ENCODE measurements around the gene TGM6.

Gene TGM6

DNA sequence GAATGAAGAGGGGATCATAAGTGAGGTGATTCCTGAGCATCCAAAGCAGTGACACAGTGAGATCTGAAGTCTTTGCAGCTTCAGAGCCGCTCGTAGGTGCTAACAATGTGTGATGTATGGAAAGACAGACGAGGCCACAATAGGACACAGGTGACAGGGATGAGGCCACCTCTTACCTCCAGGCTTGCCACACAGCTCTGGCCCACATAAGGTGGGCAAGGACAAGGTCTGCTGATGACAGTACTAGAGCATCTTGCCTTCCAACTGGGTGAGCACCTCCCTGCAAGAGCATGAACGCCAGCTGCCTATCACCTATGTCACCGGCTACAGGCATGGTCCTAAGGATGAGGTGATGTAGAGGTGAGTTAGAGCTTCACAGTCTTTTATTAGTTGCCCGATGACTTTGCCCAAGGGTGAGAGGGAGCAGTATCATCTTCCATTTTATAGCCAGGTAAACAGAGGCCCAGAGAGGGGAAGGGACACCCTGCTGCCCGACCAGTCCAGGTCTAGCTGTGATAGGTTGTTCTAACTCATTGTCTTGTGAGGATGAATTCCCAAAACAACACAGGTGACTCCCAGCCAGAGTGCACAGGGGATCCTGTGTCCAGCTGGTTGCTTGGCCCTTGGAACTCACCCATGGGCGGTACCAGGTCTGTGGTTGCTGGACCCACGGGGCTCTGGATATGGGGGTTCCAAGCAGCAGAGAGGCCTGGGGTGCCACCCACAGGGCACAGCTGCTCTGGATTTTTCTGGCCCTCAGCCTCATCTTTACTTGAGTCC is 6.2 kb upstream of the TGM6 start:
- Histone ChIP-seq H3K79me2 (ENCODE audit: insufficient read depth, low read length) (no peaks in the 10 kb centered on the region), H3K36me3 (ENCODE audit: insufficient read depth, low read length) (no peaks in the 10 kb centered on the region), H3K9me3 (ENCODE audit: insufficient read depth, low read depth, low read length) (no peaks in the 10 kb centered on the region), H3K4me3 (ENCODE audit: low read length, poor library complexity, severe bottlenecking) (no peak overlapping the region), H3K9me2 (replicated peaks; ENCODE audit: low read depth, low read length) (no peaks in the 10 kb centered on the region), H3K9ac (ENCODE audit: low read depth, low read length, poor library complexity, severe bottlenecking) (no peak overlapping the region), H2AFZ (ENCODE audit: low read length) (no peak overlapping the region), H3F3A (ENCODE audit: low read depth) (no peaks in the 10 kb centered on the region; the same call in 1 of the 2 replicates), H4K20me1 (ENCODE audit: insufficient read depth, low read length, poor library complexity, severe bottlenecking) (no peaks in the 10 kb centered on the region), H3K4me1 (ENCODE audit: insufficient read depth, low read length, poor library complexity, severe bottlenecking) (peaks cover 10% of the 10 kb centered on the region), H3K27me3 (ENCODE audit: insufficient read depth, low read length, poor library complexity, severe bottlenecking) (no peaks in the 10 kb centered on the region), H3K4me2 (ENCODE audit: low read depth, low read length, poor library complexity, severe bottlenecking) (no peak overlapping the region)
- TF ChIP-seq, protein P1, sequence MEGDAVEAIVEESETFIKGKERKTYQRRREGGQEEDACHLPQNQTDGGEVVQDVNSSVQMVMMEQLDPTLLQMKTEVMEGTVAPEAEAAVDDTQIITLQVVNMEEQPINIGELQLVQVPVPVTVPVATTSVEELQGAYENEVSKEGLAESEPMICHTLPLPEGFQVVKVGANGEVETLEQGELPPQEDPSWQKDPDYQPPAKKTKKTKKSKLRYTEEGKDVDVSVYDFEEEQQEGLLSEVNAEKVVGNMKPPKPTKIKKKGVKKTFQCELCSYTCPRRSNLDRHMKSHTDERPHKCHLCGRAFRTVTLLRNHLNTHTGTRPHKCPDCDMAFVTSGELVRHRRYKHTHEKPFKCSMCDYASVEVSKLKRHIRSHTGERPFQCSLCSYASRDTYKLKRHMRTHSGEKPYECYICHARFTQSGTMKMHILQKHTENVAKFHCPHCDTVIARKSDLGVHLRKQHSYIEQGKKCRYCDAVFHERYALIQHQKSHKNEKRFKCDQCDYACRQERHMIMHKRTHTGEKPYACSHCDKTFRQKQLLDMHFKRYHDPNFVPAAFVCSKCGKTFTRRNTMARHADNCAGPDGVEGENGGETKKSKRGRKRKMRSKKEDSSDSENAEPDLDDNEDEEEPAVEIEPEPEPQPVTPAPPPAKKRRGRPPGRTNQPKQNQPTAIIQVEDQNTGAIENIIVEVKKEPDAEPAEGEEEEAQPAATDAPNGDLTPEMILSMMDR (conservative IDR thresholded peaks at IDR 0.05; ENCODE audit: low read length): no peak
- no peak for TF ChIP-seq EZH2phosphoT487 (IDR thresholded peaks at IDR 0.05; ENCODE audit: borderline replicate concordance)

DNA sequence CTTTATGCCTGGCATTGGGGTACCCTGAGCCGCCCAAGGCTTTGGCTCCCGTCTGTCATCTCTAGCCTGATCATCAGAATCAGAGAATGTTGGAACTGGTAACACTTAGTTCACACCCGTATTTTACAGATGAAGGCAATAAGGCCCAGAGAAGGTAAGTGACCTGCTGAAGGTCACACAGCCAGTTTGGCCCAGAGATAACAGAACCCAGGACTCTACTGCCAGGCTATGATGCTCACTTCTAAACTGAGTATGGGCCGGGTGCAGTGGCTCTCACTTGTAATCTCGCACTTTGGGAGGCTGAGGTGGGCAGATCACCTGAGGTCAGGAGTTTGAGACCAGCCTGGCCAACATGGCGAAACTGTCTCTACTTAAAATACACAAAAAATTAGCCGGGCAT is 1.8 kb upstream of the TGM6 start:
- Histone ChIP-seq H3K9ac (ENCODE audit: low read depth, low read length, poor library complexity, severe bottlenecking) (no peak overlapping the region), H3F3A (ENCODE audit: low read depth) (no peaks in the 10 kb centered on the region; the same call in 1 of the 2 replicates), H3K9me2 (replicated peaks; ENCODE audit: low read depth, low read length) (no peaks in the 10 kb centered on the region), H3K9me3 (ENCODE audit: insufficient read depth, low read depth, low read length) (no peaks in the 10 kb centered on the region), H3K36me3 (ENCODE audit: insufficient read depth, low read length) (no peaks in the 10 kb centered on the region), H3K4me2 (ENCODE audit: low read depth, low read length, poor library complexity, severe bottlenecking) (peak overlapping the region; percentile 60), H3K27me3 (ENCODE audit: insufficient read depth, low read length, poor library complexity, severe bottlenecking) (no peaks in the 10 kb centered on the region), H3K4me1 (ENCODE audit: insufficient read depth, low read length, poor library complexity, severe bottlenecking) (peaks cover 31% of the 10 kb centered on the region), H2AFZ (ENCODE audit: low read length) (no peak overlapping the region), H4K20me1 (ENCODE audit: insufficient read depth, low read length, poor library complexity, severe bottlenecking) (no peaks in the 10 kb centered on the region), H3K4me3 (ENCODE audit: low read length, poor library complexity, severe bottlenecking) (peak overlapping the region; percentile 48), H3K79me2 (ENCODE audit: insufficient read depth, low read length) (no peaks in the 10 kb centered on the region)
- no peak for TF ChIP-seq EZH2phosphoT487 (IDR thresholded peaks at IDR 0.05; ENCODE audit: borderline replicate concordance)
- TF ChIP-seq, protein P1 (conservative IDR thresholded peaks at IDR 0.05; ENCODE audit: low read length): no peak

DNA sequence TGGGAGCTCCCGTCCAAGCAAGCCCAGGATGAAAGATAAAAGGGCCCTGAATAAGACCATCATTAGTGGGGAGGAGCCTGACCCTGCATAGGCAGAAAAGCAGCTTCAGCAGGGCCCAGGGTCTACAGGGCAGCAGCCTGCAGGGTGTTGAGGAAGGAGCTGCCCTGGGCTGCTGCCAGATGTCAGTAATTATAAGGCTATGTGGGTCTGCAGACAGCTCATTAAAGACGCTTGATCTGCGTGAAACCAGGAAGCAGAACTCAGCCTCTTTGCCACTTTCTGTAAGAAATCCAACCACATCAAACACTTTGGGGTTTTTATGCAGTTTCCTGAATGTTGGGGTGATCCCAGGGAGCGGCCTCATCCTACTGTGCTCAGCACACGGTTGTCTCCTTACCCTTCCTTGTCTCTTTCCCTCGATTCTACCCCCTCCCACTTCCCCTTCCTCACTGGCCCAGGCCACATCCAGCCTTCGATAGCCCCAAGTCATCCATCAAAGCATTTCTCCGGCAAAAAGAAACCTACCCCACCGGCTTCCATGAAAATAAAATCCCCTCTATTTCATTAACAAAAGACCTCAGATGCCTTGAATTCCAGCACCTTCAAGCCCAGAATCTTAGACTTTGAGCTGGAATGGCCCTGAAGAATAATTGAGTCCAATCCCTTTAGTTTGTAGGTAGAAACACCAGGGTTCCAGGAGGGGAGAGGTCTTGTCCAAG is 1.0 kb upstream of the TGM6 start:
- H3K9me3 ChIP-seq (ENCODE audit: insufficient read depth, low read depth, low read length): no peaks in the 10 kb centered on the region
- no peaks in the 10 kb centered on the region for H3K27me3 ChIP-seq (ENCODE audit: insufficient read depth, low read length, poor library complexity, severe bottlenecking)
- H3K4me3 ChIP-seq (ENCODE audit: low read length, poor library complexity, severe bottlenecking): peak overlapping the region; percentile 61
- no peak overlapping the region for H2AFZ ChIP-seq (ENCODE audit: low read length)
- no peaks in the 10 kb centered on the region for H4K20me1 ChIP-seq (ENCODE audit: insufficient read depth, low read length, poor library complexity, severe bottlenecking)
- H3K36me3 ChIP-seq (ENCODE audit: insufficient read depth, low read length): no peaks in the 10 kb centered on the region
- no peaks in the 10 kb centered on the region for H3K9me2 ChIP-seq (replicated peaks; ENCODE audit: low read depth, low read length)
- H3K79me2 ChIP-seq (ENCODE audit: insufficient read depth, low read length): no peaks in the 10 kb centered on the region
- H3K4me1 ChIP-seq (ENCODE audit: insufficient read depth, low read length, poor library complexity, severe bottlenecking): peaks cover 38% of the 10 kb centered on the region
- no peaks in the 10 kb centered on the region; the same call in 1 of the 2 replicates for H3F3A ChIP-seq (ENCODE audit: low read depth)
- peak; percentile 63; the same call in 1 of the 2 replicates for TF ChIP-seq EZH2phosphoT487 (IDR thresholded peaks at IDR 0.05; ENCODE audit: borderline replicate concordance)
- TF ChIP-seq, protein P1 (conservative IDR thresholded peaks at IDR 0.05; ENCODE audit: low read length): no peak
- H3K9ac ChIP-seq (ENCODE audit: low read depth, low read length, poor library complexity, severe bottlenecking): peak overlapping the region; percentile 54
- peak overlapping the region; percentile 84 for H3K4me2 ChIP-seq (ENCODE audit: low read depth, low read length, poor library complexity, severe bottlenecking)

Data from Loucy (cell line).